Measurements from ENCODE around the gene ABCB8. TPM values are rescaled to one million over a fixed set of nuclear protein-coding genes. Genes with fewer than 3 reads are reported as not detected.
A peak's percentile ranks its signal among the peaks of the same experiment; 100 is the strongest.

Gene ABCB8
- total and polyA plus RNA-seq, 2 of the 8 experiments (the other 6 are each of a cell fraction or from before 2014, with no cell fraction given): 17.7 to 27.0 TPM

DNA sequence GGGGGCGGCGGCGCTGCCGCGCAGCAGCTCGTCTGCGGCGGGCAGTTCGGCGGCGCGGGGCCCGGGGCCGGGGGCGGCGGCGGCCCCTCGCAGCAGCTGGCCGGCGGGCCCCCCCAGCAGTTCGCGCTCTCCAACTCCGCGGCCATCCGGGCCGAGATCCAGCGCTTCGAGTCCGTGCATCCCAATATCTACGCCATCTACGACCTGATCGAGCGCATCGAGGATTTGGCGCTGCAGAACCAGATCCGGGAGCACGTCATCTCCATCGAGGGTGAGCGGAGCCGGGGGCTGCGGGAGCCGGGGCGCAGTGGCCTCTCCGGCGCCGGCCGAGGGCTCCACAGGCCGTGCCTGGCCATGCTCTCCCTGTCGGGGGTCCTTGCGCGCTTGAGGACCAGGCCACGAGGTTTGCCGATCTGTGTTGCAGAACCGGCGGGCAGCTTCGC is 58.6 kb downstream of the ABCB8 start:
- WGBS, 2 experiments (ENCODE audit: extremely low coverage in 1 of 2, insufficient coverage in 1 of 2, insufficient read length in 1 of 2, insufficient replicate concordance in 2 of 2, low coverage in 1 of 2, low lambda C conversion rate in 2 of 2, missing lambda C conversion rate in 1 of 2): 3% methylated on average over 18 of the region's 56 CpGs; no CpG with 5 or more reads in 1 of the 2 experiments
- no peak overlapping the region for H4K5ac ChIP-seq (ENCODE audit: insufficient read length, low read depth, low read length)
- peak overlapping the region; percentile 62 for H3K4ac ChIP-seq (replicated peaks; ENCODE audit: insufficient read length, low read depth, low read length)
- H3K79me2 ChIP-seq (ENCODE audit: control insufficient read depth in 1 of 2, insufficient read depth in 2 of 2, low read length in 2 of 2): peaks cover 0 to 40% of the 10 kb centered on the region in 2 experiments; a peak in 2 of 4 replicates
- H3K4me3 ChIP-seq (ENCODE audit: extremely low read depth in 1 of 4, insufficient read depth in 2 of 4, low read depth in 3 of 4, low read length in 4 of 4): peak overlapping the region; percentile 58 to 75 (median 66)
- no peak overlapping the region for H2AK5ac ChIP-seq (ENCODE audit: low read depth, low read length)
- H2BK120ac ChIP-seq (replicated peaks; ENCODE audit: low read depth, low read length): no peak overlapping the region
- ChIA-PET CTCF (ENCODE audit: partially characterized antibody) (interaction anchor here (1.0 to 15.1 kb wide), 5 partner anchors 10 to 158 kb away, joined by 3 to 448 read pairs (median 17); no protein-coding TSS in a partner anchor), POLR2A (ENCODE audit: partially characterized antibody) (interaction anchor here (1.2 to 4.9 kb wide), 2 partner anchors 9 to 29 kb away, joined by 3 to 33 read pairs; partner anchors contain the start of gene CDK5)
- H2BK12ac ChIP-seq (ENCODE audit: low read depth, low read length): no peak overlapping the region
- peak overlapping the region; percentile 47 for H4K8ac ChIP-seq (ENCODE audit: extremely low read depth, insufficient read depth, low read length)
- H3K18ac ChIP-seq (ENCODE audit: extremely low read depth, low read length): peak overlapping the region; percentile 15
- DNase-seq (ENCODE audit: low read depth in 1 of 2, low spot score in 2 of 2): peak in 1 of 2 experiments; percentile 74
- H3K27ac ChIP-seq (ENCODE audit: low read depth, low read length): no peak overlapping the region
- peak overlapping the region; percentile 73 to 83 for H3K4me2 ChIP-seq (ENCODE audit: insufficient read depth in 1 of 2, low read depth in 2 of 2, low read length in 2 of 2)
- H2AFZ ChIP-seq (ENCODE audit: low read length): no peak overlapping the region
- H2BK20ac ChIP-seq (ENCODE audit: low read length): no peak overlapping the region
- peaks cover 5% of the 10 kb centered on the region for H3K79me1 ChIP-seq (ENCODE audit: low read depth, low read length)
- H4K91ac ChIP-seq (replicated peaks; ENCODE audit: insufficient read length, low read length): peak overlapping the region; percentile 71
- H3K23me2 ChIP-seq (ENCODE audit: low read depth, low read length): peaks cover 25% of the 10 kb centered on the region
- no peak overlapping the region for H3K14ac ChIP-seq (ENCODE audit: insufficient read length)
- H4K20me1 ChIP-seq (replicated peaks in 1 of 2; ENCODE audit: control insufficient read depth in 1 of 2, insufficient read depth in 2 of 2, low read length in 2 of 2): peaks cover 27 to 37% of the 10 kb centered on the region in 2 experiments
- no peak overlapping the region for H2BK5ac ChIP-seq (ENCODE audit: low read depth, low read length)
- H3K23ac ChIP-seq (ENCODE audit: insufficient read length): no peak overlapping the region
- H3K36me3 ChIP-seq (ENCODE audit: control insufficient read depth in 2 of 4, insufficient read depth in 4 of 4, low read length in 3 of 4): no peaks in the 10 kb centered on the region
- H3K9me3 ChIP-seq (ENCODE audit: insufficient read depth in 2 of 2, low read depth in 1 of 2, low read length in 1 of 2): no peaks in the 10 kb centered on the region
- no peak overlapping the region for H3K56ac ChIP-seq (replicated peaks; ENCODE audit: insufficient read length, low read depth, low read length)
- peaks cover 6 to 45% (median 29%) of the 10 kb centered on the region in 4 experiments for H3K4me1 ChIP-seq (replicated peaks in 1 of 4; ENCODE audit: control insufficient read depth in 3 of 4, insufficient read depth in 4 of 4, low read length in 3 of 4)
- no peak for FAIRE-seq
- no peak overlapping the region for H2BK15ac ChIP-seq (ENCODE audit: low read length)
- H3K27me3 ChIP-seq (replicated peaks in 1 of 4; ENCODE audit: control insufficient read depth in 3 of 4, extremely low read depth in 1 of 4, insufficient read depth in 3 of 4, low read length in 3 of 4): peaks cover 0 to 28% (median 14%) of the 10 kb centered on the region in 4 experiments; a peak in 6 of 7 replicates
- H3K9ac ChIP-seq (replicated peaks in 1 of 4; ENCODE audit: extremely low read depth in 1 of 4, low read depth in 3 of 4, low read length in 3 of 4): peak overlapping the region; percentile 35 to 67 (median 53); a peak in 5 of 7 replicates
- TF ChIP-seq EGR1 (IDR thresholded peaks at IDR 0.05; ENCODE audit: borderline replicate concordance, low read depth, low read length) (no peak), CHD2 (IDR thresholded peaks at IDR 0.05; ENCODE audit: low read length) (no peak), KDM5A (IDR thresholded peaks at IDR 0.05; ENCODE audit: low read length) (no peak), RBBP5 (IDR thresholded peaks at IDR 0.05; ENCODE audit: borderline replicate concordance, low read depth, low read length) (no peak; the same call in 1 of the 2 replicates), KDM4A (IDR thresholded peaks at IDR 0.05; ENCODE audit: low read depth, low read length, severe bottlenecking) (peak; percentile 75)
- TF ChIP-seq, protein P1, sequence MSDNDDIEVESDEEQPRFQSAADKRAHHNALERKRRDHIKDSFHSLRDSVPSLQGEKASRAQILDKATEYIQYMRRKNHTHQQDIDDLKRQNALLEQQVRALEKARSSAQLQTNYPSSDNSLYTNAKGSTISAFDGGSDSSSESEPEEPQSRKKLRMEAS (IDR thresholded peaks at IDR 0.05): peak; percentile 81
- TF ChIP-seq, protein P2, sequence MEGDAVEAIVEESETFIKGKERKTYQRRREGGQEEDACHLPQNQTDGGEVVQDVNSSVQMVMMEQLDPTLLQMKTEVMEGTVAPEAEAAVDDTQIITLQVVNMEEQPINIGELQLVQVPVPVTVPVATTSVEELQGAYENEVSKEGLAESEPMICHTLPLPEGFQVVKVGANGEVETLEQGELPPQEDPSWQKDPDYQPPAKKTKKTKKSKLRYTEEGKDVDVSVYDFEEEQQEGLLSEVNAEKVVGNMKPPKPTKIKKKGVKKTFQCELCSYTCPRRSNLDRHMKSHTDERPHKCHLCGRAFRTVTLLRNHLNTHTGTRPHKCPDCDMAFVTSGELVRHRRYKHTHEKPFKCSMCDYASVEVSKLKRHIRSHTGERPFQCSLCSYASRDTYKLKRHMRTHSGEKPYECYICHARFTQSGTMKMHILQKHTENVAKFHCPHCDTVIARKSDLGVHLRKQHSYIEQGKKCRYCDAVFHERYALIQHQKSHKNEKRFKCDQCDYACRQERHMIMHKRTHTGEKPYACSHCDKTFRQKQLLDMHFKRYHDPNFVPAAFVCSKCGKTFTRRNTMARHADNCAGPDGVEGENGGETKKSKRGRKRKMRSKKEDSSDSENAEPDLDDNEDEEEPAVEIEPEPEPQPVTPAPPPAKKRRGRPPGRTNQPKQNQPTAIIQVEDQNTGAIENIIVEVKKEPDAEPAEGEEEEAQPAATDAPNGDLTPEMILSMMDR (IDR thresholded peaks at IDR 0.05; ENCODE audit: control extremely low read depth in 1 of 3, insufficient read depth in 1 of 3, low read depth in 1 of 3, low read length in 3 of 3): no peak
- TF ChIP-seq, protein P3, sequence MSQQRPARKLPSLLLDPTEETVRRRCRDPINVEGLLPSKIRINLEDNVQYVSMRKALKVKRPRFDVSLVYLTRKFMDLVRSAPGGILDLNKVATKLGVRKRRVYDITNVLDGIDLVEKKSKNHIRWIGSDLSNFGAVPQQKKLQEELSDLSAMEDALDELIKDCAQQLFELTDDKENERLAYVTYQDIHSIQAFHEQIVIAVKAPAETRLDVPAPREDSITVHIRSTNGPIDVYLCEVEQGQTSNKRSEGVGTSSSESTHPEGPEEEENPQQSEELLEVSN (IDR thresholded peaks at IDR 0.05): peak; percentile 61; the same call in 1 of the 2 replicates
